ENCODE measurements around the gene KRT83.

- TF ChIP-seq EP300 (IDR thresholded peaks at IDR 0.05) (no peak), MAFK (IDR thresholded peaks at IDR 0.05; ENCODE audit: partially characterized antibody) (no peak), ATOH8 (CRISPR knock-in tag; IDR thresholded peaks at IDR 0.05; ENCODE audit: low read depth) (no peak), CTCF (IDR thresholded peaks at IDR 0.05) (no peak), ZC3H11A (IDR thresholded peaks at IDR 0.05) (no peak), POLR2A (IDR thresholded peaks at IDR 0.05; ENCODE audit: low read length) (no peak)
These were observed 7.3 kb downstream of the KRT83 start for GRCh38 chr12:52313926-52314325.
